ENCODE results near the gene ETV3L.

ETV3L gene

GRCh38 chr1:157099633-157100009 lies at the start of gene ETV3L:
Gene ETV3L (minus strand): TSS chr1:157099808. CDS start chr1:157099523, 285 bp downstream.
- no peak for DNase-seq (ENCODE audit: low read depth in 2 of 2, low spot score in 1 of 2)

- no peak for DNase-seq (ENCODE audit: low read depth in 2 of 2, low spot score in 1 of 2)
These were observed 48.5 kb upstream of the ETV3L start for GRCh38 chr1:157147906-157148700.

DNA sequence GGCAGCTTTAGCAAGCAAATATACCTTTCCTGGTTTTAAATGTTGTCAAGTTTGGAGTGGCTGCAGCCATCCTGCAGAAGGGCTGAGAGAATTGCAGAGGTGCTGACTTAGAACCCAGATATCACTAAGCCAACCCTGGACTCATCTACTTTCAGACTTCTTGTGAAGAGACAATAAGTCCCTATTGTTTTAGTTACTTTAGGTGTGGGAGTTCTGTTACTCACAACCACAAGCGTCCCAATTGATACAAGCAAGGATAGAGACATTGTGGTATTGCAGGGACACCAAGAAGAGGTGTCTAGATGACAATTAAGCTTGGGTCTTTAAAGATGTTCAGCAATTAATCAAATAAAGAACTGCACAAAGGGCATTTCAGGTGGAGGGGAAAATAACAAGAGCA lies 47.4 kb upstream of the ETV3L start:
- DNase-seq (ENCODE audit: low read depth in 2 of 2, low spot score in 1 of 2): no peak

DNA sequence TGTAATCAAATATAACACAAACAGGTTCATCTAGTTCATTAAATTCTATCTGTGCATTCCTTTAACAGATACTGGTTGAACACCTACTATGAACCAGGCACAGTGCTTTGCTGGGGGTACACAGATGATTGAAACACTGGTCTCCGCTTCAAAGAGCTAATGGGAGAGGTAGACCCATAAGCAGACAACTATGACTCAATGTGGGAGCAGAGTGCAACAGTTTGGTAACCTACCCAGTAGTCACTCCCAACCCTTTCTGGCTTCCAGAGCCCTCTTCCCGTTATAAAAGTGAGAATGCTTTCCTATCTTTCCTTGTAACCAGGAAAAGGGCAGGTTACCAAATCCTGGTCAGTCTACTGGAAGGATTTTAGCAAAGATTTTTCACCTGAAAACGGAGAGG lies 46.6 kb upstream of the ETV3L start:
- DNase-seq (ENCODE audit: low read depth in 2 of 2, low spot score in 1 of 2): no peak

DNA sequence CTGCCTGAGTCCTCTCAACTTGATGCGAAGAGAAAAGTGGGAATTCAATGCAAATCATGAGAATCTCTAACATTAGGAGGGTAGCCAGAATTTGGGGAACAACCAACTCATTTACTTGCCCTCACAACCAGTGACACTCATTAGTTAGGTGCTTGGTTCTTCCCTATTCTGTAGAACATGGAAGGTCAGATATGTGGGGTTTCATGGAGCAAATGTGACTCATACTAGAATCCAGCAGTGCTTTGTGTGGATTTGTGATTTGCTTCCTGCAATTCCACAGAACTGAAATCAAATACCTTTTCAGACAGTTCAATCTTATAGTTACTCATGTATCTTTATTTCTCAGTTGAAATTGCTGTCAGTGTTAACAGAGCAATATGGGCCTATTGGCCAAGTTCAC lies 45.5 kb upstream of the ETV3L start:
- no peak for DNase-seq (ENCODE audit: low read depth in 2 of 2, low spot score in 1 of 2)

DNA sequence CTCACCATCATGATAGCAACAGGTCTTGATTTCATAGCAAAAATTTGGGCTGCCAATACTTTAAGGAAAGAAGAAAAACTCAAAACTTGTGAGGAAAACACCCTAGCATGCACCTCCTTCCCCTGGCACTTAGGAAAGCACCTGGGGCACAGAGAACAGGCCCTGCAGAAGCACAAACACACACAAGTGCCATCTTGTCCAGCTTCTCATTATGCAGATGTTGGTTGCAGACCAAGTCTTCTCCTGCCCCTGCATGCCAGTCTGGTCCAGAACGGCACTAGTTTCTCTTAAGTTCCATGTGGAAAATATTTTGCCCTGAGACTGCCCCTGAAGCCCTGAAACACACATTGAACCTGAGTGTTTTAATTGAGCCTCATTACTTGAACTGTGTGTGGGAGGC lies 44.9 kb upstream of the ETV3L start:
- DNase-seq (ENCODE audit: low read depth in 2 of 2, low spot score in 1 of 2): no peak

DNA sequence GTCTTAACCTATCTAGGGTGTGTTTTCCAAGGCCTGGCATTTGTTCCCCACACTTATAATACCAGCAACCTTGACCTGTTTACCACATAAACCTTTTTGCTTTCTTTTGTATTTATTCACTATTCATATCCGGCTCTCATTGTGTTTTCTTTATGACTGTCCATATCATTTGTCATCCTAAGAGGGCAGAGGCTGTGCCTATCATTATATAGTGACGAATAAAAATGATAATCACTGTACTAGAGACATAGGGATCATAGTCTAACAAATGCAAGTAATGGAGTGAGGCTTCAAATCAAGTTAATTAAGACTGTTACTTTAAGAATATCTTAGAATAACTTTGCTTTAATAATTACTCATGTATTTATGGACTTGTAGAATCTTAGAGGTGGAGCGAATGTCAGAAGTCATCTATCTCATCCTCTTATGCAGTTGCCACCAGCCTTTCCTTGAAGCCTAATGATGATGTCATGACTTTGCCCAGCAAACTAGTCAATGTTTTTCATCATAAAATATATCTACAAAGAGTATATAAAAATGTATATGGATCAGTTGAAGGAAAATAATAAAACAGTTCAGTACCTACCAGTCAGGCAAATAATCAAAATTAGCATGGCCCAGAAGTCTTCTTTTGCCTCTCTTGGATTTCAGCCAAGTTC lies 43.3 kb upstream of the ETV3L start:
- DNase-seq (ENCODE audit: low read depth in 2 of 2, low spot score in 1 of 2): no peak

GRCh38 chr1:157142201-157142600 lies 42.6 kb upstream of the ETV3L start:
- no peak for DNase-seq (ENCODE audit: low read depth in 2 of 2, low spot score in 1 of 2)

DNA sequence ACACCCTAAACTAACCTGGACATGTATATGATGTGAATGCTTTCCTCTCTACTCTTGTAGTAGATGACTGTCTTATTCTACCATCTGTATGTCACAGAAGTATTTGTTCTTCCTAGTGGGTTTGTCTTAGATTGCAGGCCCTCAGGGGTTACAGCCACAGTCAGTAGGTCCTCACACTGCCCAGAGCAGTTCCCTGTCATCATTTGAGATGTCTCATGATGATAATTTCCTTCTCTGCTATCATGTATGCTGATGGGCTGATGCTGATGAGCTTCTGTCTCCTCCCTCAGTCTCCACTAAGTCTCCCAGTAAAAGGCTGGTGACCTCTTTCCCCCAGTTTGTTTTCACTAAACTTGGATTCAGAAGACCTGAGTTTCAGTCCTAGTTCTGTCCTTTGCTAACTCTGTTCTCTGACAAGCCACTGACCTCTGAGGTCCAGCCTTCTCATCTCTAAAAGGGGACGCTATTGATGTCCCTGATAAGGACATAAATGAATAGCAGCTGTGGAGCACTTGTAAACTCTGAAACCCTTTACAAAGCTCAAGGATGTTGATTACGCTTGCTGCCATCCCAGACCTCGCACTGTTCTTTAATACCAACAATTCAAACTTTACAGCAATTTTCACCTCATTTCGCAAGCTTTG lies 41.7 kb upstream of the ETV3L start:
- no peak for DNase-seq (ENCODE audit: low read depth in 2 of 2, low spot score in 1 of 2)

DNA sequence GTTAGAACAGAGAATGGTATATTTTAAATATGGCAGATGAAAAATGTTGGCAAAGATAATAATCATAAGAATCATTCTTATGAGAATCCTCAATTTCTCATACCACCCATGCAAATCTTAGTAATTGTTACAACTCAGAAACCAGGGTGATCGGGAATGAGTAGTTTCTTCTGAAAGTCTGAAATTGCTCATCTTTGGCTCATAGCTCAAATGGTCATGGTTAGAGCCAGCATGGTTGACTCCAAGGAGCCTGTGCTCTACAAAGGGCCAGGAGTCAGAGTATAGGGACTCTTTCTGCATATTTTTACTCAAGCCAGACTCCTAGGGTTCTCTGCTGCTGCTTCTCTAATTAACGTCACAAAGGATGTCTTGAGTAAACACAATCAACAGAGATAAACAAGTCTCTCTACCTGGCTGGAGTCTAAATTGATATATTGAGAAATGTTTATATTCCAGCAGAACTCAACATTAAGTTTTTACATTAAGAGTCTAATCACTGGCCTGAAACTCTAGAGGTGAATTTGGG lies 40.5 kb upstream of the ETV3L start:
- no peak for DNase-seq (ENCODE audit: low read depth in 2 of 2, low spot score in 1 of 2)

DNA sequence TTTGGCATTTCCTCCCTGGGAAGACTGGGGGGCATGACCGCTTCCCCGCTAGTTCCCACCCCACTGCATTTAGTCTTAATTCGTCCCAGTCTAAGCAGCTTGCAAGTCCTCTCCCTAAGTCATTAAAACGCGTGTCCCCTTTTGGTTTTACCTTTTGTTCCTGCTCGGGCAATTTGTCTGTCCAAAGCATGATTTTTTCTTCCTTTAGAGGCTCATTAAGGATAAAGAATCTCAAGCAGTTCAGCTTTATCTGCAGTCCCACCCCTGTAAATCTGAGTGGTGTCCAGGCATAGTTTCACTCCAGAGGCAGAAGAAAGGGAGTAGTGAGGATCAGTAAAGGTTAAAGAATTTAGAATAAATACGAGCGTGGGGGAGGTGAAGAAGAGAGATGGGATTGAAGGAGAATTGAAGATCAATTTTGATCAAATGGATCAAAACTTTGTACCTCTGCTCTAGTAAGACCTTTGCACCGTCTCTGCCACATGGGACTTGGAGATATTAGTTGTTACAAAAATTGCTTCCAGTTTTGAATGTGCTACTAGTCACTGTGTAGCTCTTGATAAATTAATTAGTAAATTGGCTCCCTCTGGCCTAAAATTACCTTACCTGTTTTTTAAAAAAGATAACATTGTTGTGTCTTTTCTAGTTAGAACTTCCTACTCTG lies 39.6 kb upstream of the ETV3L start:
- no peak for DNase-seq (ENCODE audit: low read depth in 2 of 2, low spot score in 1 of 2)

DNA sequence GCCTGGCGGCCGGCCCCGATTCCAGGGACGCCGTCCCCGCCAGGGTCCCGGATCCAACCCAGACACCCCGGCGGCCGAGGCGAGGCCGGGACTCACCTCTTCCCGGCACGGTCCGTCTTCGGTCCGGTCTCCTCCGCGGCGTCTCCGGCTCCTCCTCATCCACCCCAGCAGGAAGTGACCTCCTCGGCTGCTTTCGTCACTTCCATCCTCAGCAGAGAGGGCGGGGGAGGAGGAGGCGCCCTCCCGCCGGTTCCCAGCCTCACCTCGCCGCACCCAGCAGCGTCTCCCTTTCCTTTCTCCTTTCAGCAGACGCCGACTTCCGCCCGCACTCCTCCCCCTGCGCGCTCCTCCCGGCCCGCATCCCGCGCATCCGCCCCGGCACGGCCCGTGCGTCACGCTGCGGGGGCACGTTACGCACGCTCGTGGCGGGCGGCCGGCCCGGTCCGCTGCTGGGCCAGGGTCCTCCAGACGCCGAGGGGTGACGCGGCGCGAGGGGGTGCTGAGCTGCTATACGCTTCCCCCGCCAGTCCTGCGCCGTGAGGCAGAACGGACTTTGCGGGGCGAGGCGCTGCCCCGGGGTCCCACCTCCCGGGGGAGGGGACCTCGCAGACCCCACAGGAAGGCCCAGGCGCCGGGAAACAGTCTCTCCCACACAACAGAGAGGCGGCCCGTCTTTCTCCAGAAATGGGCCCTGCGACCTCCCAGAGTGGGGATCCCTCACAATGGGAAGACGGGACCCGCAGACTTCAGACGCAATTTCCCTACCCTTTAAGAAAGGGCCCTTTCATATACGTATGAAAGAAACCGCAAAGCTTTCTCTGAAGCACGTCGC lies 38.8 kb upstream of the ETV3L start, which contains the start of gene ETV3:
ETV3 (minus strand) TSS at position 176 of the 832 bp plus-strand sequence. CDS start 2,043 bp downstream, outside the sequence.
- DNase-seq (ENCODE audit: low read depth in 2 of 2, low spot score in 1 of 2): peak; percentile 54 to 63

DNA sequence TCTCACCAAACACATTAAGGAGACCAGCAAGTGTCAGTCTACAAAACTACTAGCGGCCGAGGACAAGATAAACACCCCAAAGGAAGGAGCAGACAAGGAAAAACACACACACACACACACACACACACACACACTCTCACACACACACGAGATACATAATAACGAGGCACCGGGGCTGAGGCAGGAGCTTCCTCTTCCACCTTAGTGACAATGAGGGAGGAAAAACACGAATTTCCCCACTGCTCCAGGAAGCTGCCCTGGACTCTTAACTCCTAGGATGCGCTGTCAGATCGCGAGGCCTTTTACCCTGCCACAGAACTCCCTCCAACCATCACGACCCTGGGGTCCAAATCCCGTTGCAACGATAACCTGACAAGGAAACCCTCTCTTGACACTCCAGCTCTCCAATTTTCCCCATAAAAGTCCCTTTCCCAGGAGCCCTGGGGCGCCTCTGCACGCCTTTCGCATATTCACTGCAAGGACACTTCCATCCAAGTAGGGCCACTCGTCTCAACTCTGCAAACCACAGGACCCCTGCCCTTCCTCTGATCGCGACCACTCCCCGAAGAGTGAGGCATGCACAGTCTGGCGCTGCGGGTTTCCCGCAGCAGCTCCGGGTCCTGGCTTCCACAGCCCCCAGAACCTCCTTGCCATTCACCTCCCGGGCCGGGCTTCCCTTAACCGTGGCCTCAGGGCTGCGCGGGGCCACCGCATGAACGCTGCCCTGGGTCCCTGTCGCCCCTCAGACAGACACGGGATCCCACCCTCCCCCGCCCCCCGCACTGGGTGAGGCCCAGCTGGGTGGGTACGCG lies 38.0 kb upstream of the ETV3L start:
- no peak for DNase-seq (ENCODE audit: low read depth in 2 of 2, low spot score in 1 of 2)

DNA sequence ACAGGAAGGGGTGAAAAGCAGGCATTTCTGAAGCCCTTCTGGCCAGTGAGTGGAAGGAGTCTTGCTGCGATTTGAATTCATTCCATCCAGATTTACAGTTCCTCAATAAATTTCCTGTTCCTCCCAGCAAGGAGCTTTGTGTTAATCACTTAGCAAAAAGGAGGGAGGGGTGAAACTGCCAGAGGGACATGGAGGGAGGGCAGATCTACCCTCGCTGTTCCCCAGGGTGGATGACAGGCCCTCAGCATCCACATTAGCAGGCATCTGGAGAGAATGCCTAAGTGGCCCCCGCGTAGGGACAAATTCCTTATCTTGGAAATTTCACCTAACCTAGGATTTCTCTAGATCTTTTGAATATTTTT lies 37.4 kb upstream of the ETV3L start:
- DNase-seq (ENCODE audit: low read depth in 2 of 2, low spot score in 1 of 2): no peak

DNA sequence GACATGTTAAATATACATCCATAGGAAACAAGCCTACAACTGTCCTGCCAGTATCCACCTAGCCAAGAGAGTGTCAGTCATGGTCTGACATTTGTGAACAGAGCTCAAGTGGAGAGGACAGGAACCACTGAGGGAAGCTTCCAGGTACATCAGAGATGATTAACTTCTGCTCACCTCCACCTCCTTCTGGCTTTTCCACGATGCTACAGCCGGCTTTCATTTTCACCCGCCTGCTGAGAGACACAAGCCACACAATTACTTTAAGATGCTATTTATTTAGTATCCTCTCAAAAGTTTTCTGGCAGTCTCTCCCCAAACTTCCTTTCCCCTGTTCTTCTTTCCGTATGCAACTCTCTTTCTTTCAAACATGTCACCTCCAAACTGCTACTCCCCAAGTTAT lies 36.5 kb upstream of the ETV3L start:
- DNase-seq (ENCODE audit: low read depth in 2 of 2, low spot score in 1 of 2): no peak

- no peak for DNase-seq (ENCODE audit: low read depth in 2 of 2, low spot score in 1 of 2)
These were observed 36.0 kb upstream of the ETV3L start for GRCh38 chr1:157135646-157136045.

DNA sequence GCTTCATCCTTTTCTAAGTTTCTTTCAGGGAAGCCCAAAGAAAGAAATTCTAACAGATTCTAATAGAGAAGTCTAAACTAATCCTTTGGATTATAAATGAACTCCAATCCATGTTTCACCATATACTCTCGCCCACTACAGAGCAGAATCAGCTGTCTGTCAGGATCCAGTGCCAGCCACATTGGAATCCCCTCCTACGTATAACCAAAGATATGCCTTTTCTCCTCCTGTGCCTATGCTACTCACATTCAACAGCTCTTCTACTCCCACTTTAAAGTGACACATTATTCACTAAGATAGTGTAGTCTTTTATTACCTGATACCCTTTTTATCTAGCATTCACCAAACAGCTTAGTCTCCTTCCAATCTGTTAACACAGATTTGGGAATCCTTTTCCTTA lies 35.5 kb upstream of the ETV3L start:
- DNase-seq (ENCODE audit: low read depth in 2 of 2, low spot score in 1 of 2): no peak

- DNase-seq (ENCODE audit: low read depth in 2 of 2, low spot score in 1 of 2): no peak
These were observed 34.8 kb upstream of the ETV3L start for GRCh38 chr1:157134442-157134841.

DNA sequence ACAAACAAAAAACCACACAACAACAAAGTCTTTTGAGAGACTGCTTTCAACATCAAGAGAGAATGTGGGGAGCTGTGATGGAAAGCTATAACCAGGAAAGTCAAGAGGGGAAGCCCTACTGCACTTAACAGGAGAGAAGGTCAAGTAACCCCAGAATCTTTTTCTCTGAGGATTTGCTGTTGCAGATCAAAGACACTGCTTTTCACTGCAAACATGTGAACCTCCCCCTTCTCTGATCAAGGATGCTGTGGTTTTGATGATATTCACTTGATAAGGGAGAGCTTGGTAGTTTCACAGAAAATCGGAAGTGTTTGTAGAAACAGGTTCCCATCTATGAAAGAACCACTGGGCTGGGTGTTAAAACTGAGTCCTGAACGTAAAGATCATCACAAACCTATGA lies 33.8 kb upstream of the ETV3L start:
- no peak for DNase-seq (ENCODE audit: low read depth in 2 of 2, low spot score in 1 of 2)
